HEK293 (cell line): ENCODE results near the gene DUSP21.
A peak's percentile ranks its signal among the peaks of the same experiment; 100 is the strongest.

Experiments used
- ELK4 ChIP-seq: IDR thresholded peaks from 2 replicates; pipeline ENCODE4 v1.6.1; 2011; ENCODE audit warnings: mild to moderate bottlenecking, low read depth, low read length, borderline replicate concordance
- GLIS2 ChIP-seq: fragments of 450-650 bp; formaldehyde crosslinking; IDR thresholded peaks from 2 replicates; pipeline ENCODE4 v1.5.1; 2016; ENCODE audit warnings: missing biosample characterization, missing genetic modification characterization
- INSM2 ChIP-seq: fragments of 450-650 bp; formaldehyde crosslinking; IDR thresholded peaks from 2 replicates; pipeline ENCODE4 v1.5.1; 2016; ENCODE audit warnings: missing biosample characterization, missing genetic modification characterization
- PBX3 ChIP-seq: sonication (generic); formaldehyde crosslinking; IDR thresholded peaks from 2 replicates; pipeline ENCODE4 v1.8.1; 2022; ENCODE audit warnings: mild to moderate bottlenecking, moderate library complexity, missing genetic modification reagents
- SP2 ChIP-seq: fragments of 450-650 bp; formaldehyde crosslinking; IDR thresholded peaks from 2 replicates; pipeline ENCODE4 v1.5.1; 2016; ENCODE audit warnings: missing biosample characterization, missing genetic modification characterization
- TSHZ1 ChIP-seq: fragments of 450-650 bp; formaldehyde crosslinking; IDR thresholded peaks from 2 replicates; pipeline ENCODE4 v1.5.1; 2016; ENCODE audit warnings: missing biosample characterization, missing genetic modification characterization, borderline replicate concordance
- ZBTB17 ChIP-seq: fragments of 450-650 bp; formaldehyde crosslinking; IDR thresholded peaks from 2 replicates; pipeline ENCODE4 v1.5.1; 2016; ENCODE audit warnings: missing biosample characterization, missing genetic modification characterization
- ZBTB6 ChIP-seq: fragments of 450-650 bp; formaldehyde crosslinking; IDR thresholded peaks from 2 replicates; pipeline ENCODE4 v1.5.1; 2017; ENCODE audit warnings: missing biosample characterization, missing genetic modification characterization
- ZNF132 ChIP-seq: fragments of 450-650 bp; formaldehyde crosslinking; IDR thresholded peaks from 2 replicates; pipeline ENCODE4 v1.5.1; 2017; ENCODE audit warnings: missing biosample characterization, missing genetic modification characterization, borderline replicate concordance
- ZNF19 ChIP-seq: fragments of 450-650 bp; formaldehyde crosslinking; IDR thresholded peaks from 2 replicates; pipeline ENCODE4; 2016; ENCODE audit warnings: missing biosample characterization, missing genetic modification characterization, low read depth
- ZNF2 ChIP-seq: fragments of 450-650 bp; formaldehyde crosslinking; IDR thresholded peaks from 2 replicates; pipeline ENCODE4 v1.5.1; 2016; ENCODE audit warnings: missing biosample characterization, missing genetic modification characterization
- ZNF223 ChIP-seq: fragments of 450-650 bp; formaldehyde crosslinking; IDR thresholded peaks from 2 replicates; pipeline ENCODE4 v1.5.1; 2016; ENCODE audit warnings: missing biosample characterization, missing genetic modification characterization
- ZNF23 ChIP-seq: fragments of 450-650 bp; formaldehyde crosslinking; IDR thresholded peaks from 2 replicates; pipeline ENCODE4 v1.5.1; 2016; ENCODE audit warnings: missing biosample characterization, missing genetic modification characterization, borderline replicate concordance
- ZNF335 ChIP-seq: fragments of 450-650 bp; formaldehyde crosslinking; conservative IDR thresholded peaks from 2 replicates; pipeline ENCODE4 v1.5.1; 2016; ENCODE audit warnings: missing biosample characterization, missing genetic modification characterization
- ZNF341 ChIP-seq: fragments of 450-650 bp; formaldehyde crosslinking; IDR thresholded peaks from 2 replicates; pipeline ENCODE4; 2016; ENCODE audit warnings: low read depth, missing biosample characterization, missing genetic modification characterization
- ZNF416 ChIP-seq: fragments of 450-650 bp; formaldehyde crosslinking; IDR thresholded peaks from 2 replicates; pipeline ENCODE4 v1.5.1; 2016; ENCODE audit warnings: missing biosample characterization, missing genetic modification characterization
- ZNF433 ChIP-seq: fragments of 450-650 bp; formaldehyde crosslinking; IDR thresholded peaks from 2 replicates; pipeline ENCODE4 v1.5.1; 2016; ENCODE audit warnings: missing biosample characterization, missing genetic modification characterization, low read depth
- ZNF513 ChIP-seq: fragments of 450-650 bp; IDR thresholded peaks from 2 replicates; pipeline ENCODE4 v1.5.1; 2018; ENCODE audit warnings: missing biosample characterization, missing genetic modification characterization
- ZNF529 ChIP-seq: fragments of 450-650 bp; formaldehyde crosslinking; IDR thresholded peaks from 2 replicates; pipeline ENCODE4 v1.5.1; 2017; ENCODE audit warnings: missing genetic modification characterization, missing biosample characterization; ENCODE audit not compliant: insufficient replicate concordance
- ZNF548 ChIP-seq: fragments of 450-650 bp; formaldehyde crosslinking; IDR thresholded peaks from 2 replicates; pipeline ENCODE4 v1.5.1; 2016; ENCODE audit warnings: missing biosample characterization, missing genetic modification characterization
- ZNF558 ChIP-seq: fragments of 450-650 bp; formaldehyde crosslinking; IDR thresholded peaks from 2 replicates; pipeline ENCODE4 v1.5.1; 2016; ENCODE audit warnings: missing biosample characterization, missing genetic modification characterization
- ZNF626 ChIP-seq: fragments of 450-650 bp; sonication (Bioruptor Pico); formaldehyde crosslinking; IDR thresholded peaks from 2 replicates; pipeline ENCODE4 v1.5.1; 2018; ENCODE audit warnings: missing biosample characterization, missing genetic modification characterization, inconsistent platforms
- ZNF639 ChIP-seq: fragments of 450-650 bp; formaldehyde crosslinking; IDR thresholded peaks from 2 replicates; pipeline ENCODE4 v1.5.1; 2016; ENCODE audit warnings: missing biosample characterization, missing genetic modification characterization
- ZNF776 ChIP-seq: fragments of 450-650 bp; formaldehyde crosslinking; IDR thresholded peaks from 2 replicates; pipeline ENCODE4 v1.5.0; 2017; ENCODE audit warnings: missing biosample characterization, missing genetic modification characterization, borderline replicate concordance
- ZSCAN16 ChIP-seq: fragments of 450-650 bp; formaldehyde crosslinking; IDR thresholded peaks from 2 replicates; pipeline ENCODE4 v1.5.1; 2016; ENCODE audit warnings: missing biosample characterization, missing genetic modification characterization

Gene DUSP21

GRCh38 chrX:44872821-44873414 is 29.1 kb downstream of the DUSP21 start, which contains the start of gene KDM6A (continued):
- no peak for TF ChIP-seq TSHZ1
- no peak for TF ChIP-seq ZNF558
- TF ChIP-seq ZNF548 (tag by site-specific recombination): no peak
- peak; percentile 71 for TF ChIP-seq ZNF341 (tag by site-specific recombination)
- TF ChIP-seq ZNF639: no peak
- no peak for TF ChIP-seq ZBTB17 (tag by site-specific recombination)
- TF ChIP-seq INSM2 (tag by site-specific recombination): no peak
- TF ChIP-seq ZNF2 (tag by site-specific recombination): no peak
- TF ChIP-seq ZNF529 (tag by site-specific recombination): no peak
- TF ChIP-seq ZNF23: no peak
- TF ChIP-seq ZSCAN16: no peak
- peak; percentile 96 for TF ChIP-seq SP2 (tag by site-specific recombination)
- TF ChIP-seq ZNF626 (tag by site-specific recombination): no peak
- no peak for TF ChIP-seq ZNF433 (tag by site-specific recombination)
- peak; percentile 74 for TF ChIP-seq GLIS2
- TF ChIP-seq ZBTB6 (tag by site-specific recombination): no peak
- TF ChIP-seq ELK4: no peak
- TF ChIP-seq ZNF776 (tag by site-specific recombination): no peak
- no peak for TF ChIP-seq ZNF416 (tag by site-specific recombination)
- TF ChIP-seq ZNF19 (tag by site-specific recombination): no peak
- no peak for TF ChIP-seq ZNF513 (tag by site-specific recombination)
- TF ChIP-seq ZNF223 (tag by site-specific recombination): no peak
- peak; percentile 98 for TF ChIP-seq PBX3 (CRISPR knock-in tag)
- no peak for TF ChIP-seq ZNF132
- TF ChIP-seq ZNF335 (tag by site-specific recombination): no peak
